ENCODE results near the gene HDAC2.

HDAC2 gene

DNA sequence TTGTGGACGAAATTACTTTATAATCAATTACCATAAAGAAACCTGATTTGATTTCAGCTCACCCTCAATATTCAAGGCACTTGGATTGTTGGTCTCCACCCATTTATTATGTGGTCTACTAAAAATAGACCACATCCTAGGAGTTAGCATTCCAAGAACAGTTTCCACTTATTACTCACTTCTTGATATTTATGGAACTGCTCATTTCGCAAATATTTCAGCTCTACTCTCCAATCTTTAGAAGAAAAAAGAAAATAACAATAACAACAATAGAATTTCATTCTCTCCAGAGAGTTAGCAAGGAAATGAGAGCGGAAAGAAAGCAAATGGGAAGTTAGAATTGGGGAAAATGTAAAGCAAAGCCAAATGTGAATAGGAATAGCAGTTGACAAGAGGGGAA, 26.2 kb upstream of the HDAC2 start:
- DNase-seq (no peak), ATAC-seq (ENCODE audit: insufficient read depth, low read depth) (no peak)
- peaks cover 21% of the 10 kb centered on the region for H3K4me1 ChIP-seq (ENCODE audit: insufficient read depth, low read length)
- H3K27ac ChIP-seq (ENCODE audit: low read length) = no peak overlapping the region
- H3K27me3 ChIP-seq (ENCODE audit: insufficient read depth, low read length, poor library complexity) = no peaks in the 10 kb centered on the region
- H3K9ac ChIP-seq (ENCODE audit: low read depth, low read length) = no peak overlapping the region
- H3K4me3 ChIP-seq (ENCODE audit: low read depth in 1 of 2, low read length in 2 of 2) = no peak overlapping the region
- H3K79me2 ChIP-seq (ENCODE audit: insufficient read depth, low read length) = no peaks in the 10 kb centered on the region
- TF ChIP-seq, protein P1, sequence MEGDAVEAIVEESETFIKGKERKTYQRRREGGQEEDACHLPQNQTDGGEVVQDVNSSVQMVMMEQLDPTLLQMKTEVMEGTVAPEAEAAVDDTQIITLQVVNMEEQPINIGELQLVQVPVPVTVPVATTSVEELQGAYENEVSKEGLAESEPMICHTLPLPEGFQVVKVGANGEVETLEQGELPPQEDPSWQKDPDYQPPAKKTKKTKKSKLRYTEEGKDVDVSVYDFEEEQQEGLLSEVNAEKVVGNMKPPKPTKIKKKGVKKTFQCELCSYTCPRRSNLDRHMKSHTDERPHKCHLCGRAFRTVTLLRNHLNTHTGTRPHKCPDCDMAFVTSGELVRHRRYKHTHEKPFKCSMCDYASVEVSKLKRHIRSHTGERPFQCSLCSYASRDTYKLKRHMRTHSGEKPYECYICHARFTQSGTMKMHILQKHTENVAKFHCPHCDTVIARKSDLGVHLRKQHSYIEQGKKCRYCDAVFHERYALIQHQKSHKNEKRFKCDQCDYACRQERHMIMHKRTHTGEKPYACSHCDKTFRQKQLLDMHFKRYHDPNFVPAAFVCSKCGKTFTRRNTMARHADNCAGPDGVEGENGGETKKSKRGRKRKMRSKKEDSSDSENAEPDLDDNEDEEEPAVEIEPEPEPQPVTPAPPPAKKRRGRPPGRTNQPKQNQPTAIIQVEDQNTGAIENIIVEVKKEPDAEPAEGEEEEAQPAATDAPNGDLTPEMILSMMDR (IDR thresholded peaks at IDR 0.05; ENCODE audit: borderline replicate concordance, extremely low read depth, low read length, poor library complexity, severe bottlenecking) = no peak
- no peak for TF ChIP-seq EZH2 (IDR thresholded peaks at IDR 0.05; ENCODE audit: borderline replicate concordance, low read depth, low read length, severe bottlenecking)
- no peaks in the 10 kb centered on the region for H3K9me3 ChIP-seq (ENCODE audit: insufficient read depth, low read length, severe bottlenecking)
- H3K36me3 ChIP-seq (ENCODE audit: insufficient read depth, low read length) = no peaks in the 10 kb centered on the region
- no peak overlapping the region for H2AFZ ChIP-seq (ENCODE audit: low read depth, low read length)
- no peaks in the 10 kb centered on the region for H4K20me1 ChIP-seq (ENCODE audit: insufficient read depth, low read length)
- H3K4me2 ChIP-seq (ENCODE audit: insufficient read depth, low read length) = no peak overlapping the region

DNA sequence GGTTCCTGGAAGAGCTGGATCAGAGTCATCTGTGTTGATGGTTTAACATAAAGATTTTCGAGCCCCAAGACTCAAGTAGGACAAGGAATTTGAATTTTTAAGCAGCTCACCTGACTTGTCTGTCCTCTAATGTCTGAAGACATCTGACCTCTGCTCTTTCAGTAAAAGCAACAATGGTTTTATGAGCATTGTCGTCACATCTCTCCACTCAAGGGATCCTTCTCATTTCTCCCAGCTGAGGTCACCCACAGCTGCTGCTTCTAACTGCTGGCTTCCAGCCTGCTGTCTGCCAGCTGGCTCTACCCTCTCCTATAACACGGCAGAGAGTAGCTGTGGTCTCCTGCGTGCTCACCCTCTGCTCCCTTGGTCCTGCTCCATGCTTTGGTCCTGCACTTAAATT, 24.7 kb upstream of the HDAC2 start:
- Histone ChIP-seq H3K27ac (ENCODE audit: low read length) (peak overlapping the region; percentile 8), H3K9ac (ENCODE audit: low read depth, low read length) (peak overlapping the region; percentile 23), H3K36me3 (ENCODE audit: insufficient read depth, low read length) (no peaks in the 10 kb centered on the region), H3K9me3 (ENCODE audit: insufficient read depth, low read length, severe bottlenecking) (no peaks in the 10 kb centered on the region), H4K20me1 (ENCODE audit: insufficient read depth, low read length) (no peaks in the 10 kb centered on the region), H3K4me1 (ENCODE audit: insufficient read depth, low read length) (peaks cover 21% of the 10 kb centered on the region), H3K4me3 (ENCODE audit: low read depth in 1 of 2, low read length in 2 of 2) (0 out of 4 replicates have a peak overlapping the region, but pooled peaks of 1 of the 2 experiments have one; percentile 33), H3K79me2 (ENCODE audit: insufficient read depth, low read length) (no peaks in the 10 kb centered on the region), H3K4me2 (ENCODE audit: insufficient read depth, low read length) (peak overlapping the region; percentile 53), H3K27me3 (ENCODE audit: insufficient read depth, low read length, poor library complexity) (no peaks in the 10 kb centered on the region), H2AFZ (ENCODE audit: low read depth, low read length) (peak overlapping the region; percentile 55)
- TF ChIP-seq EZH2 (IDR thresholded peaks at IDR 0.05; ENCODE audit: borderline replicate concordance, low read depth, low read length, severe bottlenecking) = no peak
- TF ChIP-seq, protein P1 (IDR thresholded peaks at IDR 0.05; ENCODE audit: borderline replicate concordance, extremely low read depth, low read length, poor library complexity, severe bottlenecking) = peak; percentile 36
- peak; percentile 64 for DNase-seq
- peak; percentile 86 for ATAC-seq (ENCODE audit: insufficient read depth, low read depth)

DNA sequence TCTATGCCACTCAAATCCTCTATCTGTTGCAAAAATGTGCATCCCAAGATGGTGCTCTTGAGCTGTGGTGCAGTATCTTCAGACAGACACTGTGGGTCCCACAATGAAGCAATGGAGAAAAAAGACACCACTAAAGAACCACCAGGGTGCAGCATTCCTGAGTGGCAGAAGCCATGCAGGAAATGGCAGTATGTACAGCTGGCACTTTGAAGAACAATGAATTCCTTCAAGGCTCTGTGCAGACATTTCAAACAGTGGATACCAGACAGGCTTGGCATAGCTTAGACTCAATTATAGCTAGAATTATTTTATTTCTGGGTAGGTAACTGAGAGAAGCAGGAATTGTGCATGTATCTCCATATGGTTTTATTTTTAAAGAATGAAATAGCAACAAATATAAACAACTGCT, 24.0 kb upstream of the HDAC2 start:
- Histone ChIP-seq H3K4me3 (ENCODE audit: low read depth in 1 of 2, low read length in 2 of 2) (no peak overlapping the region), H3K36me3 (ENCODE audit: insufficient read depth, low read length) (no peaks in the 10 kb centered on the region), H3K4me2 (ENCODE audit: insufficient read depth, low read length) (peak overlapping the region; percentile 53; the same call in 1 of the 2 replicates), H3K27ac (ENCODE audit: low read length) (peak overlapping the region; percentile 8; the same call in 1 of the 2 replicates), H3K9me3 (ENCODE audit: insufficient read depth, low read length, severe bottlenecking) (no peaks in the 10 kb centered on the region), H3K4me1 (ENCODE audit: insufficient read depth, low read length) (peaks cover 21% of the 10 kb centered on the region), H3K9ac (ENCODE audit: low read depth, low read length) (no peak overlapping the region; the same call in 1 of the 2 replicates), H3K27me3 (ENCODE audit: insufficient read depth, low read length, poor library complexity) (no peaks in the 10 kb centered on the region), H3K79me2 (ENCODE audit: insufficient read depth, low read length) (no peaks in the 10 kb centered on the region), H4K20me1 (ENCODE audit: insufficient read depth, low read length) (no peaks in the 10 kb centered on the region), H2AFZ (ENCODE audit: low read depth, low read length) (peak overlapping the region; percentile 55; the same call in 1 of the 2 replicates)
- DNase-seq = peak; percentile 76
- ATAC-seq (ENCODE audit: insufficient read depth, low read depth) = peak; percentile 94
- TF ChIP-seq EZH2 (IDR thresholded peaks at IDR 0.05; ENCODE audit: borderline replicate concordance, low read depth, low read length, severe bottlenecking) = no peak
- TF ChIP-seq, protein P1 (IDR thresholded peaks at IDR 0.05; ENCODE audit: borderline replicate concordance, extremely low read depth, low read length, poor library complexity, severe bottlenecking) = peak; percentile 88

Measured in DND-41 (cell line).